GM18520 (cell line): ENCODE measurements around the gene N4BP2L2.

Experiments
- ATAC-seq: cut with Tn5 transposase; IDR thresholded peaks from one replicate; pipeline ENCODE4 v1.9.1; 2021; ENCODE audit not compliant: unreplicated experiment

The N4BP2L2 gene

GRCh38 chr13:32535115-32535514, 3.5 kb downstream of the N4BP2L2 start:
- no peak for ATAC-seq

- peak; percentile 43 for ATAC-seq
These were observed 7.7 kb downstream of the N4BP2L2 start for GRCh38 chr13:32530841-32531253.

- ATAC-seq, result no peak
These were observed 10.2 kb downstream of the N4BP2L2 start for GRCh38 chr13:32528358-32528757.

- no peak for ATAC-seq
These were observed 11.4 kb downstream of the N4BP2L2 start for GRCh38 chr13:32527151-32527550.

- no peak for ATAC-seq
These were observed 12.8 kb downstream of the N4BP2L2 start for GRCh38 chr13:32525766-32526165.

- no peak for ATAC-seq
These were observed 23.3 kb downstream of the N4BP2L2 start for GRCh38 chr13:32515246-32515645.

- ATAC-seq, result no peak
These were observed 27.1 kb downstream of the N4BP2L2 start for GRCh38 chr13:32511482-32511881.

GRCh38 chr13:32504876-32505275, 33.7 kb downstream of the N4BP2L2 start:
- ATAC-seq, result no peak

GRCh38 chr13:32504263-32504662, 34.3 kb downstream of the N4BP2L2 start:
- ATAC-seq, result no peak

GRCh38 chr13:32503727-32504126, 34.9 kb downstream of the N4BP2L2 start:
- ATAC-seq, result no peak

GRCh38 chr13:32501064-32501463, 37.5 kb downstream of the N4BP2L2 start:
- ATAC-seq, result no peak

GRCh38 chr13:32499538-32500210, 38.9 kb downstream of the N4BP2L2 start:
- ATAC-seq, result no peak

GRCh38 chr13:32497589-32497988, 41.0 kb downstream of the N4BP2L2 start:
- ATAC-seq, result no peak

GRCh38 chr13:32496599-32497160, 41.9 kb downstream of the N4BP2L2 start:
- ATAC-seq, result no peak

- no peak for ATAC-seq
These were observed 42.8 kb downstream of the N4BP2L2 start for GRCh38 chr13:32495841-32496240.

GRCh38 chr13:32495429-32495828, 43.2 kb downstream of the N4BP2L2 start:
- no peak for ATAC-seq

GRCh38 chr13:32491028-32491427, 47.6 kb downstream of the N4BP2L2 start:
- ATAC-seq, result no peak

- ATAC-seq, result no peak
These were observed 61.7 kb downstream of the N4BP2L2 start for GRCh38 chr13:32476892-32477291.

GRCh38 chr13:32476021-32476731, 62.4 kb downstream of the N4BP2L2 start:
- ATAC-seq, result no peak

GRCh38 chr13:32474999-32475792, 63.4 kb downstream of the N4BP2L2 start:
- ATAC-seq, result no peak

GRCh38 chr13:32473650-32474049, 64.9 kb downstream of the N4BP2L2 start:
- no peak for ATAC-seq
